A204.1 (cell line): ENCODE measurements around the gene OTOA.
"Not testable (repeated sequence)": the region's sequence is repeated elsewhere in the genome, so short reads cannot be mapped to it uniquely, and the experiment has no call there.

Source experiments
- FAIRE-seq: peaks from 2 replicates; lab custom pipeline; 2012; peaks lifted over from hg19 to GRCh38; lab: Jason Lieb, UNC

OTOA gene

GRCh38 chr16:21680714-21681113, 16.9 kb downstream of the OTOA start:
- not testable (repeated sequence) for FAIRE-seq

GRCh38 chr16:21683184-21683583, 19.4 kb downstream of the OTOA start:
- no peak for FAIRE-seq

GRCh38 chr16:21684199-21684598, 20.4 kb downstream of the OTOA start:
- no peak for FAIRE-seq

- no peak for FAIRE-seq
Observed at GRCh38 chr16:21685034-21685455, 21.3 kb downstream of the OTOA start.

- no peak for FAIRE-seq
Observed at GRCh38 chr16:21689107-21689506, 25.3 kb downstream of the OTOA start.

GRCh38 chr16:21690967-21691366, 27.2 kb downstream of the OTOA start:
- not testable (repeated sequence) for FAIRE-seq

- FAIRE-seq, result no peak
Observed at GRCh38 chr16:21694609-21695008, 30.8 kb downstream of the OTOA start.

- no peak for FAIRE-seq
Observed at GRCh38 chr16:21697032-21697431, 33.3 kb downstream of the OTOA start.

GRCh38 chr16:21698169-21699032, 34.6 kb downstream of the OTOA start:
- FAIRE-seq, result no peak

GRCh38 chr16:21701271-21701670, 37.5 kb downstream of the OTOA start:
- no peak for FAIRE-seq

GRCh38 chr16:21702276-21702675, 38.5 kb downstream of the OTOA start:
- no peak for FAIRE-seq

GRCh38 chr16:21703156-21703555, 39.4 kb downstream of the OTOA start:
- no peak for FAIRE-seq

GRCh38 chr16:21703589-21704174, 39.9 kb downstream of the OTOA start:
- no peak for FAIRE-seq

GRCh38 chr16:21704266-21704665, 40.5 kb downstream of the OTOA start:
- no peak for FAIRE-seq

- FAIRE-seq, result no peak
Observed at GRCh38 chr16:21704733-21705132, 41.0 kb downstream of the OTOA start.

GRCh38 chr16:21708533-21709115, 44.9 kb downstream of the OTOA start:
- FAIRE-seq, result peak; percentile 90

GRCh38 chr16:21710938-21711337, 47.2 kb downstream of the OTOA start:
- no peak for FAIRE-seq

- no peak for FAIRE-seq
Observed at GRCh38 chr16:21713549-21714368, 50.0 kb downstream of the OTOA start.

GRCh38 chr16:21714369-21714618, 50.5 kb downstream of the OTOA start:
- not testable (repeated sequence) for FAIRE-seq

GRCh38 chr16:21717608-21718007, 53.8 kb downstream of the OTOA start:
- no peak for FAIRE-seq

- FAIRE-seq, result no peak
Observed at GRCh38 chr16:21719283-21719682, 55.5 kb downstream of the OTOA start.

GRCh38 chr16:21720533-21720932, 56.8 kb downstream of the OTOA start:
- no peak for FAIRE-seq
